ENCODE results near the gene ADI1.

ADI1 gene

GRCh38 chr2:3519255-3520205 lies at the start of gene ADI1:
Gene ADI1 (minus strand): TSS chr2:3519531. CDS start chr2:3519487, 44 bp downstream.
- H3K9me3 ChIP-seq (replicated peaks; ENCODE audit: insufficient read depth, low read length), result no peaks in the 10 kb centered on the region
- peaks cover 28% of the 10 kb centered on the region for H3K79me2 ChIP-seq (ENCODE audit: low read length)
- DNase-seq, result peak; percentile 86
- peak within 1 kb of the TSS; percentile 75 for H3K4me3 ChIP-seq (ENCODE audit: low read length)
- H3K9me2 ChIP-seq (replicated peaks; ENCODE audit: insufficient read depth, low read length), result no peaks in the 10 kb centered on the region
- H3K36me3 ChIP-seq (replicated peaks; ENCODE audit: insufficient read depth, low read length), result no peaks in the 10 kb centered on the region
- peaks cover 10% of the 10 kb centered on the region for H3K4me1 ChIP-seq (ENCODE audit: low read length)
- H3K4me2 ChIP-seq (ENCODE audit: low read depth, low read length), result peak within 1 kb of the TSS; percentile 93
- TF ChIP-seq EZH2phosphoT487 (IDR thresholded peaks at IDR 0.05; ENCODE audit: low read length) (no peak), CTCF (IDR thresholded peaks at IDR 0.05; ENCODE audit: low read length) (no peak), EZH2 (optimal IDR thresholded peaks at IDR 0.05; ENCODE audit: low read depth, low read length) (no peak)
- peak within 1 kb of the TSS; percentile 87 for H2AFZ ChIP-seq (ENCODE audit: low read length)
- peak within 1 kb of the TSS; percentile 91 for H3K27ac ChIP-seq (ENCODE audit: low read length)
- H4K20me1 ChIP-seq (ENCODE audit: insufficient read depth, low read length), result no peaks in the 10 kb centered on the region
- no peaks in the 10 kb centered on the region for H3F3A ChIP-seq (ENCODE audit: insufficient read depth, low read length)
- peak within 1 kb of the TSS; percentile 95 for H3K9ac ChIP-seq (ENCODE audit: low read length)
- H3K27me3 ChIP-seq (replicated peaks; ENCODE audit: insufficient read depth, low read length), result no peaks in the 10 kb centered on the region

- no peaks in the 10 kb centered on the region for H3K79me2 ChIP-seq (ENCODE audit: low read length)
- no peaks in the 10 kb centered on the region for H3F3A ChIP-seq (ENCODE audit: insufficient read depth, low read length)
- no peaks in the 10 kb centered on the region for H4K20me1 ChIP-seq (ENCODE audit: insufficient read depth, low read length)
- TF ChIP-seq EZH2 (optimal IDR thresholded peaks at IDR 0.05; ENCODE audit: low read depth, low read length) (no peak), EZH2phosphoT487 (IDR thresholded peaks at IDR 0.05; ENCODE audit: low read length) (no peak), CTCF (IDR thresholded peaks at IDR 0.05; ENCODE audit: low read length) (no peak)
- no peak overlapping the region for H2AFZ ChIP-seq (ENCODE audit: low read length)
- H3K4me2 ChIP-seq (ENCODE audit: low read depth, low read length), result no peak overlapping the region
- no peaks in the 10 kb centered on the region for H3K9me3 ChIP-seq (replicated peaks; ENCODE audit: insufficient read depth, low read length)
- no peak overlapping the region for H3K27ac ChIP-seq (ENCODE audit: low read length)
- no peaks in the 10 kb centered on the region for H3K27me3 ChIP-seq (replicated peaks; ENCODE audit: insufficient read depth, low read length)
- H3K9me2 ChIP-seq (replicated peaks; ENCODE audit: insufficient read depth, low read length), result no peaks in the 10 kb centered on the region
- no peak overlapping the region for H3K9ac ChIP-seq (ENCODE audit: low read length)
- no peak for DNase-seq
- no peaks in the 10 kb centered on the region for H3K36me3 ChIP-seq (replicated peaks; ENCODE audit: insufficient read depth, low read length)
- H3K4me3 ChIP-seq (ENCODE audit: low read length), result no peak overlapping the region
- no peaks in the 10 kb centered on the region for H3K4me1 ChIP-seq (ENCODE audit: low read length)
These were observed 47.5 kb upstream of the ADI1 start for GRCh38 chr2:3566806-3567205.

GRCh38 chr2:3565117-3565516 lies 45.8 kb upstream of the ADI1 start:
- Histone ChIP-seq H3K27me3 (replicated peaks; ENCODE audit: insufficient read depth, low read length) (no peaks in the 10 kb centered on the region), H3K4me3 (ENCODE audit: low read length) (no peak overlapping the region), H3K4me2 (ENCODE audit: low read depth, low read length) (no peak overlapping the region), H3F3A (ENCODE audit: insufficient read depth, low read length) (no peaks in the 10 kb centered on the region), H4K20me1 (ENCODE audit: insufficient read depth, low read length) (no peaks in the 10 kb centered on the region), H3K9me3 (replicated peaks; ENCODE audit: insufficient read depth, low read length) (no peaks in the 10 kb centered on the region), H3K27ac (ENCODE audit: low read length) (no peak overlapping the region), H3K79me2 (ENCODE audit: low read length) (no peaks in the 10 kb centered on the region), H3K36me3 (replicated peaks; ENCODE audit: insufficient read depth, low read length) (no peaks in the 10 kb centered on the region), H3K9me2 (replicated peaks; ENCODE audit: insufficient read depth, low read length) (no peaks in the 10 kb centered on the region), H3K4me1 (ENCODE audit: low read length) (no peaks in the 10 kb centered on the region), H3K9ac (ENCODE audit: low read length) (no peak overlapping the region), H2AFZ (ENCODE audit: low read length) (no peak overlapping the region)
- no peak for DNase-seq
- TF ChIP-seq EZH2 (optimal IDR thresholded peaks at IDR 0.05; ENCODE audit: low read depth, low read length) (no peak), CTCF (IDR thresholded peaks at IDR 0.05; ENCODE audit: low read length) (no peak), EZH2phosphoT487 (IDR thresholded peaks at IDR 0.05; ENCODE audit: low read length) (no peak)

All from MM.1S (cell line).